WTC11 (cell line): ENCODE measurements around the gene NAV2. TPM values are rescaled to one million over a fixed set of nuclear protein-coding genes. Genes with fewer than 3 reads are reported as not detected.

Source experiments
- ATAC-seq: fragments of 200-7000 bp; cut with Tn5 transposase; 2 replicates; pipeline ENCODE4 v1.10.0; 2021; ENCODE audit warnings: mild to moderate bottlenecking, moderate library complexity
- CTCF ChIA-PET: fragments of 300-600 bp; sonication (Branson Sonifier 250); formaldehyde crosslinking; loops from one replicate; lab custom pipeline; 2021; ENCODE audit warnings: antibody characterized with exemption; lab: Charles Lee
- POLR2A ChIA-PET: fragments of 350-600 bp; sonication (Branson Sonifier 250); formaldehyde crosslinking; loops from one replicate; lab custom pipeline; 2021; ENCODE audit warnings: antibody characterized with exemption; lab: Charles Lee
- DNase-seq: peaks from one replicate; pipeline ENCODE4 v3.0.0; 2021; ENCODE audit warnings: low spot score
- H3K27ac Mint-ChIP-seq: 2 replicates; pipeline ENCODE4 v1.8.0; 2021; ENCODE audit warnings: mixed read lengths
- H3K27me3 Mint-ChIP-seq: 2 replicates; pipeline ENCODE4 v1.8.0; 2021; ENCODE audit warnings: low read depth, mild to moderate bottlenecking, moderate library complexity, mixed read lengths
- H3K36me3 Mint-ChIP-seq: 2 replicates; pipeline ENCODE4 v1.8.0; 2021; ENCODE audit warnings: mixed read lengths
- H3K4me1 Mint-ChIP-seq: 2 replicates; pipeline ENCODE4 v1.8.0; 2022; ENCODE audit warnings: mixed read lengths
- H3K4me3 Mint-ChIP-seq: 2 replicates; pipeline ENCODE4 v1.8.0; 2021; ENCODE audit warnings: mild to moderate bottlenecking, moderate library complexity, mixed read lengths
- H3K9me3 Mint-ChIP-seq: 2 replicates; pipeline ENCODE4 v1.8.0; 2021; ENCODE audit warnings: mixed read lengths
- ARID4B ChIP-seq: sonication (generic); formaldehyde crosslinking; IDR thresholded peaks from 2 replicates; pipeline ENCODE4 v1.8.0; 2023; ENCODE audit warnings: missing genetic modification reagents, mild to moderate bottlenecking, borderline replicate concordance
- E2F4 ChIP-seq: sonication (generic); formaldehyde crosslinking; IDR thresholded peaks from 2 replicates; pipeline ENCODE4 v1.8.1; 2022; ENCODE audit warnings: low read depth, mild to moderate bottlenecking, moderate library complexity, missing genetic modification reagents, borderline replicate concordance
- ELF4 ChIP-seq: sonication (generic); formaldehyde crosslinking; IDR thresholded peaks from 2 replicates; pipeline ENCODE4 v1.8.1; 2022; ENCODE audit warnings: low read depth, mild to moderate bottlenecking, moderate library complexity, missing genetic modification reagents
- ESRRA ChIP-seq: sonication (generic); formaldehyde crosslinking; IDR thresholded peaks from 2 replicates; pipeline ENCODE4 v1.8.1; 2022; ENCODE audit warnings: mild to moderate bottlenecking, missing genetic modification reagents, borderline replicate concordance
- FOXK1 ChIP-seq: sonication (generic); formaldehyde crosslinking; IDR thresholded peaks from 2 replicates; pipeline ENCODE4 v1.8.0; 2022; ENCODE audit warnings: mild to moderate bottlenecking, moderate library complexity, missing genetic modification reagents
- GABPB1 ChIP-seq: sonication (generic); formaldehyde crosslinking; IDR thresholded peaks from 2 replicates; pipeline ENCODE4 v1.8.1; 2023; ENCODE audit warnings: mild to moderate bottlenecking, missing genetic modification reagents
- GTF2I ChIP-seq: fragments of 250-450 bp; sonication (Bioruptor Pico); conservative IDR thresholded peaks from 2 replicates; pipeline ENCODE4 v1.4.0; 2021; ENCODE audit warnings: mild to moderate bottlenecking
- JAZF1 ChIP-seq: fragments of 250-450 bp; sonication (Bioruptor Pico); IDR thresholded peaks from 2 replicates; pipeline ENCODE4 v1.9.0; 2021; ENCODE audit warnings: moderate library complexity, mild to moderate bottlenecking, inconsistent platforms
- KAT7 ChIP-seq: sonication (generic); formaldehyde crosslinking; IDR thresholded peaks from 2 replicates; pipeline ENCODE4 v1.8.1; 2023; ENCODE audit warnings: missing genetic modification reagents, mild to moderate bottlenecking, borderline replicate concordance
- MAX ChIP-seq: sonication (generic); formaldehyde crosslinking; IDR thresholded peaks from 2 replicates; pipeline ENCODE4 v1.8.0; 2022; ENCODE audit warnings: mild to moderate bottlenecking, missing genetic modification reagents
- NFE2L1 ChIP-seq: sonication (generic); formaldehyde crosslinking; IDR thresholded peaks from 2 replicates; pipeline ENCODE4 v1.8.1; 2023; ENCODE audit warnings: missing genetic modification reagents
- NR3C1 ChIP-seq: sonication (generic); formaldehyde crosslinking; conservative IDR thresholded peaks from 2 replicates; pipeline ENCODE4 v1.8.1; 2023; ENCODE audit warnings: low read depth, mild to moderate bottlenecking, missing genetic modification reagents
- ZBTB21 ChIP-seq: sonication (generic); formaldehyde crosslinking; IDR thresholded peaks from 2 replicates; pipeline ENCODE4 v1.8.1; 2023; ENCODE audit warnings: mild to moderate bottlenecking, missing genetic modification reagents, borderline replicate concordance
- ZMAT4 ChIP-seq: fragments of 250-450 bp; sonication (Bioruptor Pico); IDR thresholded peaks from 2 replicates; pipeline ENCODE4 v1.9.0; 2021; ENCODE audit warnings: mild to moderate bottlenecking
- ZNF138 ChIP-seq: sonication (generic); formaldehyde crosslinking; conservative IDR thresholded peaks from 2 replicates; pipeline ENCODE4 v1.8.1; 2022; ENCODE audit warnings: mild to moderate bottlenecking, moderate library complexity, missing genetic modification reagents
- ZNF425 ChIP-seq: fragments of 250-450 bp; sonication (Bioruptor Pico); conservative IDR thresholded peaks from 2 replicates; pipeline ENCODE4 v1.9.0; 2021; ENCODE audit warnings: mild to moderate bottlenecking
- total RNA-seq: library from RNA; stranded (reverse); gene quantifications from 3 replicates; pipeline ENCODE4 v1.2.3, GENCODE V29; 2021
- TF ChIP-seq, protein P1 (sequence below): sonication (generic); formaldehyde crosslinking; IDR thresholded peaks from 2 replicates; pipeline ENCODE4 v1.8.1; 2022; ENCODE audit warnings: mild to moderate bottlenecking, moderate library complexity, missing genetic modification reagents
- TF ChIP-seq, protein P2 (sequence below): fragments of 250-450 bp; sonication (Bioruptor Pico); IDR thresholded peaks from 2 replicates; pipeline ENCODE4 v1.9.0; 2021; ENCODE audit warnings: mild to moderate bottlenecking, borderline replicate concordance
- TF ChIP-seq, protein P3 (sequence below): sonication (generic); formaldehyde crosslinking; conservative IDR thresholded peaks from 2 replicates; pipeline ENCODE4 v1.8.1; 2022; ENCODE audit warnings: mild to moderate bottlenecking, missing genetic modification reagents

NAV2 gene
- total RNA-seq, 1 experiment from 2014 or later = 42.8 TPM

- no peak for TF ChIP-seq KAT7
- TF ChIP-seq GTF2I (CRISPR knock-in tag) = no peak
These were observed 120.3 kb downstream of the NAV2 start (continued) for GRCh38 chr11:19832901-19833300.

DNA sequence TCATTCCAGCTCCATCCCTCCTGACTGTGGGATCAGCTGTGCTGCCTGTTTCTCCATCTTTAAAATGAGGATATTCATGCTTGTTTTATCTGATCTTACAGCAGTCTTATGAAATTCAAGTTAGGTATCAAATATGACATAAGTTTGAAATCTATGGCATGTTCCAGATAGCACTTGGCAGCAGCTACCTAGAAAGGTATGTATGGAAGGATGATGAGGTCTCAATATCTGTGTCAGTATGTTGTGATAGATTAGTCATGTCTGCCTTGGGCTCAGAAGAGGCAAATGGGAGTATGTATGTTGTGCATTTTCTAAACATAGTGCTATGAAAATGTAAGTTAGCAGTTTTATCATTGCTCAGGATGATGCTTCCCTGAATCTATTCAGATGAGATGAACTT is 122.1 kb downstream of the NAV2 start:
- Mint-ChIP-seq H3K4me1 (peaks cover 32% of the 10 kb centered on the region), H3K4me3 (no peak overlapping the region), H3K9me3 (peaks cover 15% of the 10 kb centered on the region), H3K36me3 (peaks cover 39% of the 10 kb centered on the region), H3K27me3 (no peaks in the 10 kb centered on the region), H3K27ac (no peak overlapping the region)
- DNase-seq = no peak
- ATAC-seq = no peak
- POLR2A ChIA-PET = no interaction called here
- CTCF ChIA-PET = no interaction called here
- TF ChIP-seq, protein P1, sequence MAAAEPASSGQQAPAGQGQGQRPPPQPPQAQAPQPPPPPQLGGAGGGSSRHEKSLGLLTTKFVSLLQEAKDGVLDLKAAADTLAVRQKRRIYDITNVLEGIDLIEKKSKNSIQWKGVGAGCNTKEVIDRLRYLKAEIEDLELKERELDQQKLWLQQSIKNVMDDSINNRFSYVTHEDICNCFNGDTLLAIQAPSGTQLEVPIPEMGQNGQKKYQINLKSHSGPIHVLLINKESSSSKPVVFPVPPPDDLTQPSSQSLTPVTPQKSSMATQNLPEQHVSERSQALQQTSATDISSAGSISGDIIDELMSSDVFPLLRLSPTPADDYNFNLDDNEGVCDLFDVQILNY = no peak
- TF ChIP-seq ESRRA = no peak
- TF ChIP-seq ZBTB21 (CRISPR knock-in tag) = no peak
- TF ChIP-seq FOXK1 (CRISPR knock-in tag) = no peak
- TF ChIP-seq ZNF138 (CRISPR knock-in tag) = no peak
- TF ChIP-seq ZMAT4 (CRISPR knock-in tag) = no peak
- no peak for TF ChIP-seq NR3C1 (CRISPR knock-in tag)
- TF ChIP-seq NFE2L1 = no peak

- TF ChIP-seq ARID4B (CRISPR knock-in tag) = no peak
- no peak for TF ChIP-seq E2F4 (CRISPR knock-in tag)
- TF ChIP-seq, protein P2, sequence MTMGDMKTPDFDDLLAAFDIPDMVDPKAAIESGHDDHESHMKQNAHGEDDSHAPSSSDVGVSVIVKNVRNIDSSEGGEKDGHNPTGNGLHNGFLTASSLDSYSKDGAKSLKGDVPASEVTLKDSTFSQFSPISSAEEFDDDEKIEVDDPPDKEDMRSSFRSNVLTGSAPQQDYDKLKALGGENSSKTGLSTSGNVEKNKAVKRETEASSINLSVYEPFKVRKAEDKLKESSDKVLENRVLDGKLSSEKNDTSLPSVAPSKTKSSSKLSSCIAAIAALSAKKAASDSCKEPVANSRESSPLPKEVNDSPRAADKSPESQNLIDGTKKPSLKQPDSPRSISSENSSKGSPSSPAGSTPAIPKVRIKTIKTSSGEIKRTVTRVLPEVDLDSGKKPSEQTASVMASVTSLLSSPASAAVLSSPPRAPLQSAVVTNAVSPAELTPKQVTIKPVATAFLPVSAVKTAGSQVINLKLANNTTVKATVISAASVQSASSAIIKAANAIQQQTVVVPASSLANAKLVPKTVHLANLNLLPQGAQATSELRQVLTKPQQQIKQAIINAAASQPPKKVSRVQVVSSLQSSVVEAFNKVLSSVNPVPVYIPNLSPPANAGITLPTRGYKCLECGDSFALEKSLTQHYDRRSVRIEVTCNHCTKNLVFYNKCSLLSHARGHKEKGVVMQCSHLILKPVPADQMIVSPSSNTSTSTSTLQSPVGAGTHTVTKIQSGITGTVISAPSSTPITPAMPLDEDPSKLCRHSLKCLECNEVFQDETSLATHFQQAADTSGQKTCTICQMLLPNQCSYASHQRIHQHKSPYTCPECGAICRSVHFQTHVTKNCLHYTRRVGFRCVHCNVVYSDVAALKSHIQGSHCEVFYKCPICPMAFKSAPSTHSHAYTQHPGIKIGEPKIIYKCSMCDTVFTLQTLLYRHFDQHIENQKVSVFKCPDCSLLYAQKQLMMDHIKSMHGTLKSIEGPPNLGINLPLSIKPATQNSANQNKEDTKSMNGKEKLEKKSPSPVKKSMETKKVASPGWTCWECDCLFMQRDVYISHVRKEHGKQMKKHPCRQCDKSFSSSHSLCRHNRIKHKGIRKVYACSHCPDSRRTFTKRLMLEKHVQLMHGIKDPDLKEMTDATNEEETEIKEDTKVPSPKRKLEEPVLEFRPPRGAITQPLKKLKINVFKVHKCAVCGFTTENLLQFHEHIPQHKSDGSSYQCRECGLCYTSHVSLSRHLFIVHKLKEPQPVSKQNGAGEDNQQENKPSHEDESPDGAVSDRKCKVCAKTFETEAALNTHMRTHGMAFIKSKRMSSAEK = no peak
- TF ChIP-seq, protein P3, sequence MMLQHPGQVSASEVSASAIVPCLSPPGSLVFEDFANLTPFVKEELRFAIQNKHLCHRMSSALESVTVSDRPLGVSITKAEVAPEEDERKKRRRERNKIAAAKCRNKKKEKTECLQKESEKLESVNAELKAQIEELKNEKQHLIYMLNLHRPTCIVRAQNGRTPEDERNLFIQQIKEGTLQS = no peak
- TF ChIP-seq ELF4 (CRISPR knock-in tag) = no peak
- no peak for TF ChIP-seq ZNF425 (CRISPR knock-in tag)
- TF ChIP-seq JAZF1 (CRISPR knock-in tag) = no peak
- TF ChIP-seq GABPB1 = no peak
- TF ChIP-seq, protein P1 = no peak
- TF ChIP-seq MAX (CRISPR knock-in tag) = no peak
- CTCF ChIA-PET = no interaction called here
- DNase-seq = no peak
- H3K27ac Mint-ChIP-seq = no peak overlapping the region
- POLR2A ChIA-PET = interaction anchor here (0.8 kb wide), 1 partner anchor 17 kb away, joined by 3 read pairs; no protein-coding TSS in a partner anchor
- peaks cover 17% of the 10 kb centered on the region for H3K4me1 Mint-ChIP-seq
- peaks cover 39% of the 10 kb centered on the region for H3K36me3 Mint-ChIP-seq
- no peak for ATAC-seq
- H3K4me3 Mint-ChIP-seq = no peak overlapping the region
- no peaks in the 10 kb centered on the region for H3K27me3 Mint-ChIP-seq
- peaks cover 15% of the 10 kb centered on the region for H3K9me3 Mint-ChIP-seq
These were observed 124.0 kb downstream of the NAV2 start for GRCh38 chr11:19836666-19837065.
